Common myeloid progenitor, CD34-positive (primary cell): ENCODE measurements around the gene NR6A1.

Source experiments
- CTCF ChIA-PET: fragments of 350-600 bp; sonication (Branson Sonifier 250); formaldehyde crosslinking; loops from one replicate; lab custom pipeline; 2021; ENCODE audit warnings: antibody characterized with exemption; lab: Charles Lee
- POLR2A ChIA-PET: fragments of 350-600 bp; sonication (Branson Sonifier 250); formaldehyde crosslinking; loops from one replicate; lab custom pipeline; 2021; ENCODE audit warnings: antibody characterized with exemption; lab: Charles Lee
- DNase-seq, 3 donors: peaks; one replicate each; pipeline versions ENCODE4 v3.0.0 to v3.0.0-alpha.2; 2013
- H3K27ac ChIP-seq, 2 experiments: 1 replicate in 1 of 2; 2 replicates in 1 of 2; pipeline ENCODE4 v1.7.0; 2013; ENCODE audit warnings: inconsistent platforms in 2 of 2, low read length in 2 of 2, mild to moderate bottlenecking in 2 of 2, low read depth in 1 of 2, moderate library complexity in 1 of 2; ENCODE audit not compliant: severe bottlenecking in 2 of 2, insufficient read depth in 1 of 2, poor library complexity in 1 of 2
- H3K27me3 ChIP-seq, 5 experiments: replicated peaks in 2 of 5; 1 replicate in 3 of 5; 2 replicates in 2 of 5; pipeline versions ENCODE4 v1.6.1 to v1.7.0; 2013; ENCODE audit warnings: low read length in 4 of 5, mild to moderate bottlenecking in 2 of 5, moderate library complexity in 2 of 5, inconsistent platforms in 1 of 5; ENCODE audit not compliant: insufficient read depth in 5 of 5, control insufficient read depth in 4 of 5
- H3K36me3 ChIP-seq, 4 experiments: 1 replicate in 2 of 4; 2 replicates in 2 of 4; pipeline versions ENCODE4 v1.6.1 to v1.7.0; 2013; ENCODE audit warnings: low read length in 3 of 4, control low read depth in 1 of 4, mild to moderate bottlenecking in 1 of 4; ENCODE audit not compliant: control insufficient read depth in 4 of 4, insufficient read depth in 4 of 4
- H3K4me1 ChIP-seq, 4 experiments: 1 replicate in 3 of 4; 2 replicates in 1 of 4; pipeline versions ENCODE4 v1.6.1 to v1.7.1; 2013; ENCODE audit warnings: low read length in 3 of 4, mild to moderate bottlenecking in 3 of 4, control low read depth in 1 of 4, inconsistent platforms in 1 of 4, moderate library complexity in 1 of 4; ENCODE audit not compliant: control insufficient read depth in 4 of 4, insufficient read depth in 4 of 4; ENCODE audit errors: control extremely low read depth in 1 of 4
- H3K4me3 ChIP-seq, 7 experiments: 1 replicate in 4 of 7; 2 replicates in 3 of 7; pipeline versions ENCODE4 v1.5.1 to v1.7.0; 2013; ENCODE audit warnings: mild to moderate bottlenecking in 7 of 7, low read length in 6 of 7, moderate library complexity in 6 of 7, inconsistent platforms in 2 of 7, low read depth in 2 of 7, control low read depth in 1 of 7; ENCODE audit not compliant: insufficient read depth in 4 of 7, control insufficient read depth in 1 of 7; ENCODE audit errors: extremely low read depth in 1 of 7
- H3K9me3 ChIP-seq, 5 experiments: 1 replicate in 4 of 5; 2 replicates in 1 of 5; pipeline versions ENCODE4 v1.6.1 to v1.7.1; 2013; ENCODE audit warnings: low read length in 4 of 5, mild to moderate bottlenecking in 2 of 5, inconsistent platforms in 1 of 5, low read depth in 1 of 5, moderate library complexity in 1 of 5; ENCODE audit not compliant: control insufficient read depth in 4 of 5, insufficient read depth in 2 of 5; ENCODE audit errors: control extremely low read depth in 1 of 5
- WGBS: methylation state at CpG from one replicate; pipeline ENCODE4 v1.1.5; 2013; ENCODE audit not compliant: insufficient coverage; 5-methylcytosine and 5-hydroxymethylcytosine counted together

Gene NR6A1

GRCh38 chr9:124479947-124480620, 291.0 kb downstream of the NR6A1 start:
- H3K36me3 ChIP-seq: no peaks in the 10 kb centered on the region
- ChIA-PET POLR2A (no interaction called here), CTCF (interaction anchor here (1.3 to 1.6 kb wide), 3 partner anchors 10 to 59 kb away, joined by 3 to 6 read pairs (median 5); no protein-coding TSS in a partner anchor)
- H3K4me1 ChIP-seq: peaks cover 0 to 22% (median 15%) of the 10 kb centered on the region in 4 experiments
- no peaks in the 10 kb centered on the region for H3K9me3 ChIP-seq
- no peak overlapping the region for H3K4me3 ChIP-seq
- DNase-seq: no peak
- 91% methylated on average over 6 of the region's 6 CpGs for WGBS
- no peak overlapping the region for H3K27ac ChIP-seq
- H3K27me3 ChIP-seq: peaks cover 0 to 30% (median 11%) of the 10 kb centered on the region in 5 experiments

- 96% methylated on average over 15 of the region's 16 CpGs for WGBS
- Histone ChIP-seq H3K36me3 (no peaks in the 10 kb centered on the region), H3K27me3 (peaks cover 0 to 30% (median 11%) of the 10 kb centered on the region in 5 experiments), H3K4me1 (peaks cover 0 to 22% (median 15%) of the 10 kb centered on the region in 4 experiments), H3K9me3 (no peaks in the 10 kb centered on the region), H3K27ac (no peak overlapping the region), H3K4me3 (no peak overlapping the region)
- CTCF ChIA-PET: interaction anchor here (0.6 to 1.3 kb wide), 4 partner anchors 20 to 337 kb away, joined by 3 to 4 read pairs (median 3); no protein-coding TSS in a partner anchor
- no peak for DNase-seq
- POLR2A ChIA-PET: no interaction called here
Observed at GRCh38 chr9:124479371-124479770, 291.7 kb downstream of the NR6A1 start.

- peaks cover 0 to 22% (median 15%) of the 10 kb centered on the region in 4 experiments for H3K4me1 ChIP-seq
- CTCF ChIA-PET: interaction anchor here (1.3 kb wide), 2 partner anchors 21 to 30 kb away, joined by 3 to 4 read pairs; no protein-coding TSS in a partner anchor
- 96% methylated on average over 10 of the region's 12 CpGs for WGBS
Observed at GRCh38 chr9:124478354-124478753, 292.8 kb downstream of the NR6A1 start.

GRCh38 chr9:124477648-124478285, 293.3 kb downstream of the NR6A1 start:
- no peak overlapping the region for H3K27ac ChIP-seq
- H3K9me3 ChIP-seq: no peaks in the 10 kb centered on the region
- H3K4me3 ChIP-seq: peak overlapping the region in 3 of 7 experiments; percentile 23 to 36 (median 25)
- POLR2A ChIA-PET: no interaction called here
- H3K27me3 ChIP-seq: peaks cover 0 to 30% (median 11%) of the 10 kb centered on the region in 5 experiments
- peak in 1 of 3 donors; percentile 24 for DNase-seq
- no peaks in the 10 kb centered on the region for H3K36me3 ChIP-seq
- CTCF ChIA-PET: interaction anchor here (1.3 kb wide), 2 partner anchors 21 to 30 kb away, joined by 3 to 4 read pairs; no protein-coding TSS in a partner anchor
- H3K4me1 ChIP-seq: peaks cover 0 to 22% (median 15%) of the 10 kb centered on the region in 4 experiments
- 23% methylated on average over 36 of the region's 53 CpGs for WGBS

More at GRCh38 chr9:124478354-124478753, 292.8 kb downstream of the NR6A1 start:
- no peak overlapping the region for H3K4me3 ChIP-seq
- POLR2A ChIA-PET: no interaction called here
- no peaks in the 10 kb centered on the region for H3K9me3 ChIP-seq
- no peaks in the 10 kb centered on the region for H3K36me3 ChIP-seq
- peaks cover 0 to 30% (median 11%) of the 10 kb centered on the region in 5 experiments for H3K27me3 ChIP-seq
- no peak for DNase-seq
- no peak overlapping the region for H3K27ac ChIP-seq

- Histone ChIP-seq H3K27ac (no peak overlapping the region), H3K4me1 (peaks cover 0 to 22% (median 15%) of the 10 kb centered on the region in 4 experiments), H3K4me3 (peak overlapping the region in 4 of 7 experiments; percentile 5 to 36 (median 24)), H3K9me3 (no peaks in the 10 kb centered on the region), H3K27me3 (peaks cover 0 to 30% (median 11%) of the 10 kb centered on the region in 5 experiments), H3K36me3 (no peaks in the 10 kb centered on the region)
- POLR2A ChIA-PET: no interaction called here
- CTCF ChIA-PET: no interaction called here
- DNase-seq: peak in 2 of 3 donors; percentile 51 to 56
- WGBS: 33% methylated on average over 18 of the region's 19 CpGs
Observed at GRCh38 chr9:124477211-124477647, 293.9 kb downstream of the NR6A1 start.

GRCh38 chr9:124475868-124476690, 295.0 kb downstream of the NR6A1 start:
- H3K27me3 ChIP-seq: peaks cover 0 to 30% (median 7%) of the 10 kb centered on the region in 5 experiments
- no peak for DNase-seq
- CTCF ChIA-PET: interaction anchor here (0.9 kb wide), 1 partner anchor 56 kb away, joined by 3 read pairs; no protein-coding TSS in a partner anchor
- H3K9me3 ChIP-seq: no peaks in the 10 kb centered on the region
- 85% methylated on average over 12 of the region's 14 CpGs for WGBS
- no peaks in the 10 kb centered on the region for H3K36me3 ChIP-seq
- H3K4me1 ChIP-seq: peaks cover 0 to 19% (median 14%) of the 10 kb centered on the region in 4 experiments
- no peak overlapping the region for H3K27ac ChIP-seq
- no peak overlapping the region for H3K4me3 ChIP-seq
- POLR2A ChIA-PET: no interaction called here
